MCF 10A (cell line): ENCODE measurements around the gene MTERF4. TPM values are rescaled to one million over a fixed set of nuclear protein-coding genes. Genes with fewer than 3 reads are reported as not detected.

Experiments used
- BruUV-seq: library from RNA; stranded (reverse); fragments of 400-500 nt; replicated peaks from 2 replicates; lab custom pipeline; 2021; lab: Mats Ljungman, UMichigan
- CTCF ChIA-PET: fragments of 300-600 bp; sonication (Branson Sonifier 250); formaldehyde crosslinking; extraction: SDS; loops from one replicate; lab custom pipeline; 2021; ENCODE audit warnings: antibody characterized with exemption, inconsistent platforms; lab: Yijun Ruan, JAX
- POLR2A ChIA-PET: fragments of 300-600, 350-650 bp; sonication (Branson Sonifier 250); formaldehyde crosslinking; extraction: SDS; loops from one replicate; lab custom pipeline; 2020; ENCODE audit warnings: antibody characterized with exemption, inconsistent platforms; lab: Yijun Ruan, JAX
- DNase-seq: peaks from one replicate; pipeline ENCODE4 v3.0.0-alpha.2; 2018; ENCODE audit not compliant: unreplicated experiment
- H3K27ac Mint-ChIP-seq: one replicate; pipeline ENCODE4 v1.8.0; 2022; ENCODE audit warnings: mild to moderate bottlenecking, low read depth, mixed read lengths; ENCODE audit not compliant: unreplicated experiment
- H3K27me3 Mint-ChIP-seq: one replicate; pipeline ENCODE4 v1.8.0; 2022; ENCODE audit warnings: mixed read lengths; ENCODE audit not compliant: insufficient read depth, unreplicated experiment
- H3K36me3 Mint-ChIP-seq: one replicate; pipeline ENCODE4 v1.8.0; 2022; ENCODE audit warnings: mild to moderate bottlenecking, moderate library complexity, mixed read lengths; ENCODE audit not compliant: insufficient read depth, unreplicated experiment
- H3K4me1 Mint-ChIP-seq: one replicate; pipeline ENCODE4 v1.8.0; 2022; ENCODE audit warnings: mixed read lengths; ENCODE audit not compliant: insufficient read depth, unreplicated experiment
- H3K4me3 Mint-ChIP-seq: one replicate; pipeline ENCODE4 v1.8.0; 2022; ENCODE audit warnings: mild to moderate bottlenecking, moderate library complexity, mixed read lengths; ENCODE audit not compliant: unreplicated experiment
- H3K9me3 Mint-ChIP-seq: one replicate; pipeline ENCODE4 v1.8.0; 2022; ENCODE audit warnings: mixed read lengths; ENCODE audit not compliant: unreplicated experiment
- CTCF ChIP-seq: fragments of 200-600 bp; IDR thresholded peaks from one replicate; pipeline ENCODE4 v1.8.0; 2022; ENCODE audit warnings: antibody characterized with exemption, mild to moderate bottlenecking; ENCODE audit not compliant: unreplicated experiment
- intact Hi-C: fragments of 100-400 bp; cut with micrococcal nuclease; formaldehyde crosslinking; loops from 2 replicates; pipeline ENCODE4 v1.14.1; 2022
- total RNA-seq: library from RNA; stranded (reverse); gene quantifications from 2 replicates; pipeline ENCODE4 v1.2.3, GENCODE V29; 2022

The MTERF4 gene
- total RNA-seq, 1 experiment from 2014 or later, result 29.9 TPM

- H3K27me3 Mint-ChIP-seq, result no peaks in the 10 kb centered on the region
- H3K27ac Mint-ChIP-seq, result no peak overlapping the region
- no peaks in the 10 kb centered on the region for H3K9me3 Mint-ChIP-seq
- peaks cover 16% of the 10 kb centered on the region for H3K36me3 Mint-ChIP-seq
- H3K4me3 Mint-ChIP-seq, result no peak overlapping the region
- ChIA-PET CTCF (interaction anchor here (0.5 to 0.6 kb wide), 3 partner anchors 74 to 520 kb away, joined by 3 to 4 read pairs (median 3); no protein-coding TSS in a partner anchor), POLR2A (interaction anchor here (0.5 to 0.9 kb wide), 2 partner anchors 12 kb away, joined by 3 read pairs; partner anchors contain the start of genes PASK and PPP1R7)
- no peaks in the 10 kb centered on the region for H3K4me1 Mint-ChIP-seq
- no TSS peak for BruUV-seq
- intact Hi-C loops, result no loop called here
- no peak for DNase-seq
- TF ChIP-seq CTCF, result no peak
Measured at GRCh38 chr2:241137276-241138190, 35.4 kb upstream of the MTERF4 start.

GRCh38 chr2:241136661-241137260 lies 34.7 kb upstream of the MTERF4 start:
- Mint-ChIP-seq H3K36me3 (peaks cover 16% of the 10 kb centered on the region), H3K4me3 (no peak overlapping the region), H3K27me3 (no peaks in the 10 kb centered on the region), H3K27ac (no peak overlapping the region), H3K4me1 (no peaks in the 10 kb centered on the region), H3K9me3 (no peaks in the 10 kb centered on the region)
- no peak for TF ChIP-seq CTCF
- POLR2A ChIA-PET, result interaction anchor here (0.9 to 1.2 kb wide), 2 partner anchors 13 to 35 kb away, joined by 3 read pairs; partner anchors contain the start of genes MTERF4, PASK and PPP1R7
- no peak for DNase-seq
- no TSS peak for BruUV-seq
- intact Hi-C loops, result no loop called here
- CTCF ChIA-PET, result no interaction called here

GRCh38 chr2:241136191-241136590 lies 34.1 kb upstream of the MTERF4 start:
- no TSS peak for BruUV-seq
- no peak for DNase-seq
- H3K4me3 Mint-ChIP-seq, result no peak overlapping the region
- intact Hi-C loops, result no loop called here
- no peaks in the 10 kb centered on the region for H3K4me1 Mint-ChIP-seq
- H3K27ac Mint-ChIP-seq, result no peak overlapping the region
- H3K36me3 Mint-ChIP-seq, result peaks cover 16% of the 10 kb centered on the region
- TF ChIP-seq CTCF, result no peak
- POLR2A ChIA-PET, result interaction anchor here (0.9 to 1.2 kb wide), 2 partner anchors 14 to 35 kb away, joined by 3 read pairs; partner anchors contain the start of genes MTERF4, PASK and PPP1R7
- CTCF ChIA-PET, result interaction anchor here (0.8 kb wide), 1 partner anchor 622 kb away, joined by 3 read pairs; no protein-coding TSS in a partner anchor
- no peaks in the 10 kb centered on the region for H3K27me3 Mint-ChIP-seq
- no peaks in the 10 kb centered on the region for H3K9me3 Mint-ChIP-seq

- DNase-seq, result no peak
- peaks cover 16% of the 10 kb centered on the region for H3K36me3 Mint-ChIP-seq
Measured at GRCh38 chr2:241135737-241136136, 33.6 kb upstream of the MTERF4 start.

More at GRCh38 chr2:241135737-241136136, 33.6 kb upstream of the MTERF4 start:
- H3K27me3 Mint-ChIP-seq, result no peaks in the 10 kb centered on the region
- TF ChIP-seq CTCF, result no peak
- no peak overlapping the region for H3K27ac Mint-ChIP-seq
- H3K9me3 Mint-ChIP-seq, result no peaks in the 10 kb centered on the region
- no peak overlapping the region for H3K4me3 Mint-ChIP-seq
- CTCF ChIA-PET, result interaction anchor here (0.6 to 0.8 kb wide), 3 partner anchors 227 to 622 kb away, joined by 3 to 4 read pairs (median 3); no protein-coding TSS in a partner anchor
- H3K4me1 Mint-ChIP-seq, result no peaks in the 10 kb centered on the region
- POLR2A ChIA-PET, result interaction anchor here (1.2 kb wide), 1 partner anchor 34 kb away, joined by 3 read pairs; the partner anchor contains the start of gene MTERF4
- BruUV-seq, result no TSS peak
- intact Hi-C loops, result no loop called here
